K562 (cell line): Measurements from ENCODE around the gene NBPF9. TPM values are rescaled to one million over a fixed set of nuclear protein-coding genes. Genes with fewer than 3 reads are reported as not detected.
"Not testable (repeated sequence)": the region's sequence is repeated elsewhere in the genome, so short reads cannot be mapped to it uniquely, and the experiment has no call there.

ENCODE experiments used
- ATAC-seq: fragments of 200-7000 bp; cut with Tn5 transposase; 3 replicates; pipeline ENCODE4 v1.9.1; 2020; ENCODE audit warnings: moderate library complexity
- BruUV-seq: library from RNA; stranded (reverse); fragments of 400-500 nt; replicated peaks from 2 replicates; lab custom pipeline; 2021; lab: Mats Ljungman, UMichigan
- CTCF ChIA-PET: fragments of 300-600 bp; formaldehyde crosslinking; extraction: SDS; loops from one replicate; lab custom pipeline; 2021; ENCODE audit warnings: low intra/inter-chr PET ratio; lab: Yijun Ruan, JAX
- POLR2A ChIA-PET: fragments of 300-600, 350-650 bp; sonication (Branson Sonifier 250); formaldehyde crosslinking; extraction: SDS; loops from one replicate; lab custom pipeline; 2021; ENCODE audit warnings: antibody characterized with exemption, inconsistent platforms; lab: Yijun Ruan, JAX
- DNase-seq, 4 experiments: peaks; one replicate each; pipeline versions ENCODE4 v3.0.0 to v3.0.0-alpha.2; 2011 to 2018; ENCODE audit warnings: low spot score in 3 of 4, mixed read lengths in 3 of 4; ENCODE audit errors: extremely low read depth in 1 of 4
- FAIRE-seq: peaks from 2 replicates; lab custom pipeline; 2011; peaks lifted over from hg19 to GRCh38; lab: Jason Lieb, UNC
- H2AFZ ChIP-seq: 2 replicates; pipeline ENCODE4 v1.6.0; 2011; ENCODE audit warnings: low read depth, low read length, control low read depth, inconsistent platforms
- H3K27ac ChIP-seq: fragments of 200-600 bp; 3 replicates; pipeline ENCODE4 v1.8.0; 2011; ENCODE audit warnings: low read depth, mild to moderate bottlenecking, control low read depth, inconsistent platforms, low read length, moderate library complexity, mixed read lengths; ENCODE audit errors: extremely low read depth
- H3K27me3 ChIP-seq, 2 experiments: fragments of 300-600 bp in 1 of 2; 2 replicates in 1 of 2; 3 replicates in 1 of 2; pipeline versions ENCODE4 v1.6.0 to v1.8.0; 2011; ENCODE audit warnings: inconsistent platforms in 2 of 2, low read length in 2 of 2, mild to moderate bottlenecking in 1 of 2, mixed read lengths in 1 of 2, moderate library complexity in 1 of 2; ENCODE audit not compliant: control insufficient read depth in 2 of 2, insufficient read depth in 2 of 2
- H3K36me3 ChIP-seq: fragments of 300-600 bp; 3 replicates; pipeline ENCODE4 v1.8.0; 2011; ENCODE audit warnings: mild to moderate bottlenecking, low read length, inconsistent platforms; ENCODE audit not compliant: control insufficient read depth, insufficient read depth
- H3K4me1 ChIP-seq, 2 experiments: fragments of 200-600 bp in 1 of 2; replicated peaks in 1 of 2; 2 replicates in 1 of 2; 3 replicates in 1 of 2; pipeline versions ENCODE4 v1.5.1 to v1.8.0; 2011; ENCODE audit warnings: inconsistent platforms in 2 of 2, low read length in 2 of 2, mild to moderate bottlenecking in 1 of 2, mixed read lengths in 1 of 2, moderate library complexity in 1 of 2; ENCODE audit not compliant: control insufficient read depth in 2 of 2, insufficient read depth in 2 of 2
- H3K4me2 ChIP-seq: 2 replicates; pipeline ENCODE4 v1.6.1; 2011; ENCODE audit warnings: low read length, control low read depth, inconsistent platforms, mixed read lengths; ENCODE audit not compliant: insufficient read depth
- H3K4me3 ChIP-seq: fragments of 200-600 bp; sonication (generic), shearing (Covaris generic); 2 replicates; pipeline ENCODE4 v1.5.1; 2016; ENCODE audit warnings: control low read depth, inconsistent platforms
- H3K79me2 ChIP-seq: fragments of 200-600 bp; 3 replicates; pipeline ENCODE4 v1.8.0; 2011; ENCODE audit warnings: low read length, inconsistent platforms; ENCODE audit not compliant: control insufficient read depth, insufficient read depth
- H3K9ac ChIP-seq, 2 experiments: 2 replicates each; pipeline versions ENCODE4 v1.6.0 to v1.6.1; 2011; ENCODE audit warnings: low read depth in 2 of 2, low read length in 2 of 2, control low read depth in 1 of 2, inconsistent platforms in 1 of 2, mild to moderate bottlenecking in 1 of 2, mixed read lengths in 1 of 2; ENCODE audit not compliant: insufficient read depth in 1 of 2
- H3K9me1 ChIP-seq: one replicate; pipeline ENCODE4 v1.6.0; 2011; ENCODE audit warnings: inconsistent platforms, mild to moderate bottlenecking, low read length, moderate library complexity; ENCODE audit not compliant: control insufficient read depth, insufficient read depth
- H3K9me3 ChIP-seq: replicated peaks from 2 replicates; pipeline ENCODE4 v1.5.1; 2011; ENCODE audit warnings: low read depth, low read length, inconsistent platforms; ENCODE audit not compliant: control insufficient read depth, insufficient read depth
- H4K20me1 ChIP-seq: replicated peaks from 2 replicates; pipeline ENCODE4 v1.6.1; 2011; ENCODE audit warnings: low read length, inconsistent platforms, mixed read lengths; ENCODE audit not compliant: control insufficient read depth, insufficient read depth
- RFX1 ChIP-seq: fragments of 450-650 bp; IDR thresholded peaks from 2 replicates; pipeline ENCODE4 v1.6.1; 2016; ENCODE audit warnings: mild to moderate bottlenecking, moderate library complexity
- VEZF1 ChIP-seq: fragments of 200-800 bp; sonication (Bioruptor generic); IDR thresholded peaks from 2 replicates; pipeline ENCODE4 v1.6.1; 2017; ENCODE audit warnings: missing genetic modification characterization, missing compliant biosample characterization
- WGBS: fragments of 100-300 bp; shearing (Covaris generic); methylation state at CpG from one replicate; pipeline ENCODE4 v1.1.6; 2016; ENCODE audit warnings: low coverage, mixed read lengths; ENCODE audit not compliant: insufficient coverage; ENCODE audit errors: missing lambda C conversion rate; 5-methylcytosine and 5-hydroxymethylcytosine counted together
- in situ Hi-C: fragments of 300-500 bp; cut with MboI; formaldehyde crosslinking; loops from 4 replicates; pipeline ENCODE4 v1.15.0; 2018; ENCODE audit warnings: inconsistent platforms, mixed read lengths
- intact Hi-C: fragments of 100-400 bp; cut with micrococcal nuclease; formaldehyde crosslinking; loops from 2 replicates; pipeline ENCODE4 v1.14.2; 2022
- polyA plus RNA-seq, 8 experiments: library from polyadenylated mRNA; depleted of rRNA in 4 of 8; stranded (reverse) in 5 of 8; unstranded in 3 of 8; fragments of >200 nt; fragmentation: Nextera tagmentation in 2 of 8; fragmentation: Illumina TruSeq in 1 of 8; extraction: Ambion mirVana in 2 of 8; extraction: Trizol in 1 of 8; gene quantifications; 2 replicates each; pipeline versions ENCODE4 v1.2.1 to v1.2.3, GENCODE V29; 2011 to 2014; ENCODE audit warnings: inconsistent platforms in 1 of 8, missing spikeins in 1 of 8
- total RNA-seq, 7 experiments: library from RNA; depleted of rRNA in 6 of 7; stranded (reverse); fragments of >200 nt in 6 of 7; fragmentation: Illumina TruSeq in 2 of 7; extraction: Trizol in 2 of 7; gene quantifications; 2 replicates each; pipeline versions ENCODE4 v1.2.1 to v1.2.3, GENCODE V29; 2011 to 2021; ENCODE audit warnings: low replicate concordance in 1 of 7

NBPF9 gene
- total and polyA plus RNA-seq, 9 of the 15 experiments (the other 6 are each of a cell fraction or from before 2014, with no cell fraction given) = 1.3 to 8.1 (median 6.1) TPM

- intact Hi-C loops, POLR2A ChIA-PET, H2AFZ ChIP-seq, H3K79me2 ChIP-seq, H4K20me1 ChIP-seq, H3K27ac ChIP-seq, H3K9me3 ChIP-seq, H3K36me3 ChIP-seq, H3K9me1 ChIP-seq: not testable (repeated sequence)
- DNase-seq = peak in 1 of 4 experiments; percentile 41
- ATAC-seq = peak; percentile 85
- TF ChIP-seq RFX1 = peak; percentile 68
- TF ChIP-seq VEZF1 (CRISPR knock-in tag) = 0 out of 2 replicates have a peak, but pooled peaks have one; percentile 20
- TF ChIP-seq, all 486 proteins: peak for 2; not testable (repeated sequence) for 484
- H3K9ac ChIP-seq, FAIRE-seq, H3K4me2 ChIP-seq, BruUV-seq, H3K27me3 ChIP-seq, CTCF ChIA-PET, in situ Hi-C loops, H3K4me3 ChIP-seq, H3K4me1 ChIP-seq: not testable (repeated sequence)
- 0% methylated on average over 3 of the region's 15 CpGs for WGBS
These were observed 20.9 kb upstream of the NBPF9 start for GRCh38 chr1:149123948-149124926.

- ATAC-seq, H3K4me2 ChIP-seq, H3K9me1 ChIP-seq, H4K20me1 ChIP-seq, H3K27me3 ChIP-seq, in situ Hi-C loops, H3K9ac ChIP-seq, FAIRE-seq, POLR2A ChIA-PET, H3K79me2 ChIP-seq, H3K27ac ChIP-seq, BruUV-seq, DNase-seq, H2AFZ ChIP-seq, H3K4me1 ChIP-seq, H3K36me3 ChIP-seq, intact Hi-C loops, CTCF ChIA-PET, H3K9me3 ChIP-seq, H3K4me3 ChIP-seq: not testable (repeated sequence)
- 0% methylated on average over 1 of the region's 3 CpGs for WGBS
These were observed 9.5 kb upstream of the NBPF9 start for GRCh38 chr1:149112828-149113227.

- H3K9me3 ChIP-seq, H3K4me2 ChIP-seq, H2AFZ ChIP-seq, H3K36me3 ChIP-seq, H3K79me2 ChIP-seq, DNase-seq, intact Hi-C loops, H4K20me1 ChIP-seq, CTCF ChIA-PET, FAIRE-seq, POLR2A ChIA-PET, H3K27ac ChIP-seq, H3K4me3 ChIP-seq, H3K4me1 ChIP-seq, H3K9ac ChIP-seq, in situ Hi-C loops, BruUV-seq, H3K9me1 ChIP-seq, H3K27me3 ChIP-seq, ATAC-seq: not testable (repeated sequence)
- WGBS = 0% methylated on average over 1 of the region's 2 CpGs
These were observed 7.0 kb upstream of the NBPF9 start for GRCh38 chr1:149110343-149110742.
